Endothelial cell (in vitro differentiated cells): ENCODE results near the gene RERG. TPM values are rescaled to one million over a fixed set of nuclear protein-coding genes. Genes with fewer than 3 reads are reported as not detected.

ENCODE experiments used
- DNase-seq: peaks from one replicate; pipeline ENCODE4 v3.0.0; 2021; ENCODE audit warnings: low spot score
- H3K27ac Mint-ChIP-seq: one replicate; pipeline ENCODE4 v1.8.0; 2021; ENCODE audit warnings: mixed read lengths, inconsistent platforms; ENCODE audit not compliant: unreplicated experiment
- H3K27me3 Mint-ChIP-seq: one replicate; pipeline ENCODE4 v1.8.0; 2021; ENCODE audit warnings: mild to moderate bottlenecking, moderate library complexity, mixed read lengths, inconsistent platforms; ENCODE audit not compliant: unreplicated experiment
- H3K36me3 Mint-ChIP-seq: one replicate; pipeline ENCODE4 v1.8.0; 2021; ENCODE audit warnings: mild to moderate bottlenecking, low read depth, mixed read lengths, inconsistent platforms; ENCODE audit not compliant: unreplicated experiment
- H3K4me1 Mint-ChIP-seq: one replicate; pipeline ENCODE4 v1.8.0; 2021; ENCODE audit warnings: mild to moderate bottlenecking, mixed read lengths, inconsistent platforms; ENCODE audit not compliant: unreplicated experiment
- H3K4me3 Mint-ChIP-seq: one replicate; pipeline ENCODE4 v1.8.0; 2021; ENCODE audit warnings: mild to moderate bottlenecking, mixed read lengths, inconsistent platforms; ENCODE audit not compliant: unreplicated experiment
- H3K9me3 Mint-ChIP-seq: one replicate; pipeline ENCODE4 v1.8.0; 2021; ENCODE audit warnings: mixed read lengths, inconsistent platforms; ENCODE audit not compliant: unreplicated experiment
- total RNA-seq: library from RNA; stranded (reverse); fragmentation: NEBNext Ultra II Directional; extraction: Animal tissue kit (Norgen Biotek cat#: 25700); gene quantifications from one replicate; pipeline ENCODE4 v1.2.1, GENCODE V29; 2021; ENCODE audit not compliant: unreplicated experiment
- TF ChIP-seq, protein P1 (sequence below): fragments of 200-600 bp; sonication (generic); IDR thresholded peaks from one replicate; pipeline ENCODE4 v1.5.0; 2021; ENCODE audit warnings: antibody characterized with exemption; ENCODE audit not compliant: unreplicated experiment

The RERG gene
- total RNA-seq, 1 donor from 2014 or later: 2.5 TPM

DNA sequence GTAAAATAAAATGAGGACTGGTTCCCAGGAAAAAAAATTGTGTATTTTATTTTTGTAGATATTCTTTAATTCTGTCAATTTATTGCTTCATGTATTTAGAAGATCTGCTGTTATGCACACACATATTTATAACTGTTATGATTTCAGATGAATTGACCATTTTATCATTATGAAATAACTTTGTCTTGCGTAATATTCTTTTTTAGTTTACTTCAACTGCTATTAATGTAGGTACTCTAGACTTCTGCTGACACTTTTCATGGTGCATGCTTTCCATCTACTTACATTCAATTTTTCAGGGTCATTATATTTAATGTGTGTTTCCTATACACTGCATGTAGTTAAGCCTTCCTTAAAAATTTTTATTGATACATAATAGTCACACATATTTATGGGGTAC, 162.1 kb downstream of the RERG start:
- no peaks in the 10 kb centered on the region for H3K9me3 Mint-ChIP-seq
- no peak overlapping the region for H3K4me3 Mint-ChIP-seq
- DNase-seq: no peak
- H3K4me1 Mint-ChIP-seq: no peaks in the 10 kb centered on the region
- no peaks in the 10 kb centered on the region for H3K27me3 Mint-ChIP-seq
- H3K27ac Mint-ChIP-seq: no peak overlapping the region
- no peaks in the 10 kb centered on the region for H3K36me3 Mint-ChIP-seq
- TF ChIP-seq, protein P1, sequence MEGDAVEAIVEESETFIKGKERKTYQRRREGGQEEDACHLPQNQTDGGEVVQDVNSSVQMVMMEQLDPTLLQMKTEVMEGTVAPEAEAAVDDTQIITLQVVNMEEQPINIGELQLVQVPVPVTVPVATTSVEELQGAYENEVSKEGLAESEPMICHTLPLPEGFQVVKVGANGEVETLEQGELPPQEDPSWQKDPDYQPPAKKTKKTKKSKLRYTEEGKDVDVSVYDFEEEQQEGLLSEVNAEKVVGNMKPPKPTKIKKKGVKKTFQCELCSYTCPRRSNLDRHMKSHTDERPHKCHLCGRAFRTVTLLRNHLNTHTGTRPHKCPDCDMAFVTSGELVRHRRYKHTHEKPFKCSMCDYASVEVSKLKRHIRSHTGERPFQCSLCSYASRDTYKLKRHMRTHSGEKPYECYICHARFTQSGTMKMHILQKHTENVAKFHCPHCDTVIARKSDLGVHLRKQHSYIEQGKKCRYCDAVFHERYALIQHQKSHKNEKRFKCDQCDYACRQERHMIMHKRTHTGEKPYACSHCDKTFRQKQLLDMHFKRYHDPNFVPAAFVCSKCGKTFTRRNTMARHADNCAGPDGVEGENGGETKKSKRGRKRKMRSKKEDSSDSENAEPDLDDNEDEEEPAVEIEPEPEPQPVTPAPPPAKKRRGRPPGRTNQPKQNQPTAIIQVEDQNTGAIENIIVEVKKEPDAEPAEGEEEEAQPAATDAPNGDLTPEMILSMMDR: no peak

Other genes with a start within 250 kb of the RERG start
- not detected for gene PDE6H, start 248.4 kb downstream of the RERG start, total RNA-seq
- gene PTPRO, start 101.1 kb upstream of the RERG start, total RNA-seq: 0.74 TPM